ENCODE measurements around the gene OGDH. TPM values are rescaled to one million over a fixed set of nuclear protein-coding genes. Genes with fewer than 3 reads are reported as not detected.
A peak's percentile ranks its signal among the peaks of the same experiment; 100 is the strongest.
"Not testable (repeated sequence)": the region's sequence is repeated elsewhere in the genome, so short reads cannot be mapped to it uniquely, and the experiment has no call there.

OGDH gene
- polyA plus RNA-seq, 1 donor from 2014 or later = 26.6 TPM

GRCh38 chr7:44572771-44573170 is 33.7 kb upstream of the OGDH start:
- Mint-ChIP-seq H3K36me3 (peaks cover 1% of the 10 kb centered on the region), H3K4me3 (peak overlapping the region; percentile 90 to 99 (median 98)), H3K4me1 (peaks cover 10 to 24% (median 18%) of the 10 kb centered on the region in 3 donors), H3K9me3 (no peaks in the 10 kb centered on the region), H3K27me3 (no peaks in the 10 kb centered on the region), H3K27ac (peak overlapping the region; percentile 96 to 99 (median 96))

DNA sequence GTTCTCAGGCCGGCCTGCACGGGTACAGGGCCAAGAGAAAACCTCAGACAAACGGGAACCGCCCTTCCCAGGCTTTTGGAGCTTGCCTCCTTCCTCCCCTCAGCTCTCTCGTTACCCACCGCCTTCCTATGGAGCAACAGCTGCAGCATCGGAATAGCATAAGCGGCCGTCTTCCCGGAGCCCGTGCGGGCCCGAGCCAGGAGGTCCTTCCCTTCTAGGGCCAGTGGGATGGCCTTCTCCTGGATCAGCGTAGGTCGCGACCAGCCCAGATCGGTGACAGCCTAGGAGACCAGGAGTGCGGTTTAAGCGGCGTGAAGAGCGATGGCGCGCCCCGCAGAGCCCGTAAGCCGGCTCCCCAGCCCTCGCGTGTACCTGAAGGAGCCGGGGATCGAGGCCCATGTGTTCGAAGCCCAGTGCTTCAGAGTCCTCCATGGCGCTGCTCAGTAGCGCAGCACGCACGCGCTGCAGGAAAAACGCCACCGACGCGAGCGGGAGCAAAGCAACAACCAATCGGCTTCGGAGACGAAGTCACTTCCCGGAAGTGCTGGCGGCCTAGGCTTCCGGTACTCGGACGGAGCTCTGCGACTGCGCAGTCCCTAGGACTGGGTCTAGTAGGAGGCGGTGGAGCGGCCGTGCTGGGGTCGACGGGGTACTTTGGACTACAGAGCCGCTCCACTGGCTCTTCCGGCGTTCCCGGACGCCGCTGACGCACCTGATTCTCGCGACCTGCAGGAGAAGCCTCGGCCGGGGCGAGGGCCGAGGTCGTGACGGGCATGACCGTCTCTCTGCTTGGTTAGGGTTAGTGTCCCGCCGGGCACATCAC is 32.8 kb upstream of the OGDH start, which contains the start of gene DDX56:
TSS of gene DDX56 (minus strand) at position 445 of the 823 bp plus-strand sequence. CDS start at position 432, 13 bp downstream.
- H3K27me3 Mint-ChIP-seq = no peaks in the 10 kb centered on the region
- H3K4me1 Mint-ChIP-seq = peaks cover 10 to 24% (median 18%) of the 10 kb centered on the region in 3 donors
- H3K36me3 Mint-ChIP-seq = peaks cover 1% of the 10 kb centered on the region
- no peaks in the 10 kb centered on the region for H3K9me3 Mint-ChIP-seq
- peak within 1 kb of the TSS; percentile 96 to 99 (median 96) for H3K27ac Mint-ChIP-seq
- peak within 1 kb of the TSS; percentile 90 to 99 (median 98) for H3K4me3 Mint-ChIP-seq

DNA sequence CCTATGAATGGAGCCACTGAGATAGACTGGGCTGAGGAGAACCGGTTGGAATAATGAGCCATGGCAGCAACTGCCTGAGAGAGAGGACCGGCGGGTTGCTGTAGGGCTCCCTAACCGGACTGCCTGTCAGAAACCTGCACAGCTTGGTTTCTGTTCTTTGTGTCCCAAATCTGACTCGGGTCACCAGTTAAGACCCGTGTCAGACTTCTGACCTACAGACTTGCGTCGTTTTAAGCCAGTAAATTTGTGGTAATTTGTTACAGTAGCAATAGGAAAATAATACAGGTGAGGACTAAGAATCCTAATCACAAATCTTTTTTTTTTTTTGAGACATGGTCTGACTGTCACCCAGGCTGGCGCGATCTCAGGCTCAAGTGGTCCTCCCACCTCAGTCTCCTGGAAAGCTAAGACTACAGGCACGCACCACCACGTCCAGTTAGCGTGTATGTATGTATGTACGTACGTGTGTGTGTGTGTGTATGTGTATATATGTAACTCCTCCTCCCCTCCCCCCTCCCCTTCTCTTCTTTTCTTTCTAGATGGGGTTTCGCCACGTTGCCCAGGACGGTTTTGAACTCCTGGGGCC is 32.0 kb upstream of the OGDH start:
- Mint-ChIP-seq H3K27me3 (no peaks in the 10 kb centered on the region), H3K27ac (peak overlapping the region; percentile 96 to 99 (median 96)), H3K36me3 (peaks cover 1% of the 10 kb centered on the region), H3K4me1 (peaks cover 15 to 24% (median 18%) of the 10 kb centered on the region in 3 donors), H3K4me3 (peak overlapping the region; percentile 90 to 99 (median 98)), H3K9me3 (no peaks in the 10 kb centered on the region)

DNA sequence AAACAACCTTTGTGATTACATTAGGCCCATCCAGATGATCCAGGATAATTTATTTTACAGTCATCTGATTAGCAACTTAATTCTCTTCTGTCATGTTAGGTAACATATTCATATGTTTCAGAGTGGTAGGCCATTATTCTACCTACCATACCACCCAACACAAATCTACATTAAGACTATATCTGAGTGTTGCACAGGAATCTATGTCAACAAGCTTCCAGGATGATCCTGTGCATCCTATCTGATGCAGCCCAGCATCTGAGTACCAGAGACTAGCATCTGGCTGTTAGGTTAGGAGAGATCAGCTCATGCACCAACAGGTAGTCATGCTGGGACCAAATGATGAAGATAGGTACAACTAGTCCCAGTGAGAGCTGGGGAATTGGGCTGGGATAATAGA is 31.4 kb upstream of the OGDH start:
- Mint-ChIP-seq H3K4me3 (peak overlapping the region; percentile 90 to 99 (median 98)), H3K9me3 (no peaks in the 10 kb centered on the region), H3K4me1 (peaks cover 21 to 26% (median 21%) of the 10 kb centered on the region in 3 donors), H3K36me3 (peaks cover 3% of the 10 kb centered on the region), H3K27me3 (no peaks in the 10 kb centered on the region), H3K27ac (peak overlapping the region; percentile 87 to 96 (median 96))

DNA sequence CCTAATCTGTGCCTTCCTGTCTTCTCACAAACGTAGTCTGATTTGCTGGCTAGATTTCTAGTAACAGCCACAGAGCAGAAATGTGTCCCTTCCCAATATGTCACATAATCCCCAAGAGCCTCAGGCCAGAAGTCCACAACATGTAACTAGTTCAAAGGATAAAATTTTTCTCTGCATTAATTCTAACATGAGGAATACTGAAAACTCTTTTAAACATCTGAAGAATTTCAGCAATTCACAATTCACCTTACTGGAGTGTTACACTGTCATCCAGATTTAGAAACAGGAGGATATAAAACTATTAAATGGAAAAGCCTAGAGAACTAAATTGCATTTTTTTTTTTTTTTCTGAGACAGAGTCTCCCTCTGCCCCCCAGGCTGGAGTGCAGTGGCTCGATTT is 30.2 kb upstream of the OGDH start:
- Mint-ChIP-seq H3K4me3 (peak overlapping the region in 3 of 4 donors; percentile 27 to 99 (median 67)), H3K27ac (peak overlapping the region; percentile 45 to 56 (median 48)), H3K9me3 (no peaks in the 10 kb centered on the region), H3K4me1 (peaks cover 27 to 31% (median 29%) of the 10 kb centered on the region in 3 donors), H3K27me3 (no peaks in the 10 kb centered on the region), H3K36me3 (peaks cover 3% of the 10 kb centered on the region)

DNA sequence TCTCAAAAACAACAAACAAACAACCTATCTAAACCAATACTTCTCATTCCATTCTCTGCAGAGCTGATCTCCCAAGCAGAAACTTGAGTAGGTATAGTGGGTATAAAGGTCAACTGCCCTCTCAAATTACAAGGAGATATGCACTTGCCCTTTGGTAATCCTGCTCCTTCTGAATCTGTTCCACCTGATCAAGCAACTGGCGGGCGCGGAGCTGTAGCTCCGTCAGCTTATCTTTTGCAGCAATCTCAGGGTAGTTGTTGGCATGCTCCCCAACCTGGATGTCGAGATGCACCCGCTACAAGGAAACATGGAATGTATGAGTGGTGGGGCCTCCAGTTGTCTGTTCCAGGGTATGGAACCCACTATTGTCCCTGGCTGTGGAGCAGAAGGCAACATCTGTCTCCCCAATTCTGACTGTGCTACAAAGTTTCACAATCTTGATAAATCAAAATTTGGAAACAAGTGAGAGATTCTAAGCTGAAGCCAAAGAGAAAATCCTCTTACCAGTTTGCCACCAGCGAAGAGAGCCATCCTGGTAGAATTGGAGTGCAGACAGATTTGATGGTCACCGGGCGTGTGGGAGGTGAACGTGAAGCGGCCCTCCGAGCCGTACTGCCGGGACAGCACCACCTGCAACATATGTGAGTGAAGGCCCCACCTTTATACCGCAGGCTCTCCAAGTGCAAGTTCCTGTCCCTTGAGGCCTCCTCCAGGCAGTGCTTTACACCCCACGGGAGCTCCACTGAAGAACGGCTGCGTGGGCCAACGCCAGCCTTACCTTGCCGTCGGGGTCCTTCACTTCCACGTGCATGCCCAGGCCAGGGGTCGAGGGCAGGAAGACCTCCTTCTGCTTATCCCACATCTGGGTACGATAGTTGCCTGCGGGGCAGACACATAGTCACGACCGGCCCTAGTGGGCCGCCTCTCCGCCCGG is 25.2 kb upstream of the OGDH start:
- Mint-ChIP-seq H3K9me3 (no peaks in the 10 kb centered on the region), H3K27ac (peak overlapping the region; percentile 94 to 97 (median 95)), H3K27me3 (no peaks in the 10 kb centered on the region), H3K4me3 (peak overlapping the region; percentile 90 to 98 (median 94)), H3K36me3 (peaks cover 2% of the 10 kb centered on the region), H3K4me1 (peaks cover 11 to 24% (median 13%) of the 10 kb centered on the region in 3 donors)

GRCh38 chr7:44581879-44582603 is 24.4 kb upstream of the OGDH start, which contains the start of gene TMED4:
Gene TMED4 (minus strand): TSS chr7:44582231. CDS start chr7:44582206, 25 bp downstream.
- H3K27ac Mint-ChIP-seq = peak within 1 kb of the TSS; percentile 94 to 97 (median 95)
- peaks cover 11 to 24% (median 12%) of the 10 kb centered on the region in 3 donors for H3K4me1 Mint-ChIP-seq
- peak within 1 kb of the TSS; percentile 90 to 98 (median 94) for H3K4me3 Mint-ChIP-seq
- peaks cover 2% of the 10 kb centered on the region for H3K36me3 Mint-ChIP-seq
- no peaks in the 10 kb centered on the region for H3K27me3 Mint-ChIP-seq
- no peaks in the 10 kb centered on the region for H3K9me3 Mint-ChIP-seq

- no peaks in the 10 kb centered on the region for H3K27me3 Mint-ChIP-seq
- H3K36me3 Mint-ChIP-seq = peaks cover 2% of the 10 kb centered on the region
- H3K9me3 Mint-ChIP-seq = no peaks in the 10 kb centered on the region
- H3K4me3 Mint-ChIP-seq = peak overlapping the region; percentile 90 to 98 (median 94)
- H3K4me1 Mint-ChIP-seq = peaks cover 11 to 30% (median 17%) of the 10 kb centered on the region in 3 donors
- H3K27ac Mint-ChIP-seq = peak overlapping the region; percentile 94 to 97 (median 95)
Observed at GRCh38 chr7:44583146-44583865, 23.1 kb upstream of the OGDH start.

DNA sequence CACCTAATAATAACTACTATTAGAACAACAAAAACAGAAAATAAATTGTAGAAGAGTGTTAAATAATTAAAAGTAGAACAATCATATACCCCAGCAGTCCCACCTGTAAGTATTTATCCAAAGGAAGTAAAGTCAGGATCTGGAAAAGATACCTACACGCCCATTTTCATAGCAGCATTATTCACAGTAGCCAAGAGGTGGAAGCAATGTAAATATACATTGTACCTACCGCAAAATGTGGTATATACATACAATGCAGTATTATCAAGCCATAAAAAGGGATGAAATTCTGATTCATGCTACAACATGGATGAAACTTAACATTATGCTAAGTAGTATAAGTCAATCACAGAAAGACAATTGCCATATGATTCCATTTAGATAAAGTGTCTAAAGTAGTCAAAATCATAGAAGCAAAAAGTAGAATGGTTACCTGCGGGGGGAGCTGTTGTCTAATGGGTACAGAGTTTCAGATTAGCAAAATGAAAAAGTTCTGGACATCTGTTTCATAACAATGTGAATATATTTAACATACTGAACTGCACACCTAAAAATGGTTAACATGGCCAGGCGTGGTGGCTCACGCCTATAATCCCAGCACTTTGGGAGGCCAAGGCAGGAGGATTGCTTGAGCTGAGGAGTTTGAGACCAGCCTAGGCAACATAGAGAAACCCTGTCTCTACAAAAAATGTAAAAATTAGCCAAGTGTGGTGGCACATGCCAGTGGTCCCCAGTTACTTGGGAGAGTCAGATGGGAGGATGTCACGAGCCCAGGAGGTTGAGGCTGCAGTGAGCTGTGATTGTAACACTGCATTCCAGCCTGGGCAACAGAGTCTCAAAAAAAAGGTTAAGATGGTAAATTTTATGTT is 18.4 kb upstream of the OGDH start:
- Mint-ChIP-seq H3K4me1 (peaks cover 0 to 6% (median 6%) of the 10 kb centered on the region in 3 donors), H3K9me3 (no peaks in the 10 kb centered on the region), H3K27ac (peak overlapping the region in 2 of 3 donors; percentile 2 to 14), H3K27me3 (peaks cover under 1% of the 10 kb centered on the region), H3K4me3 (peak overlapping the region in 1 of 4 donors; percentile 6), H3K36me3 (no peaks in the 10 kb centered on the region)

DNA sequence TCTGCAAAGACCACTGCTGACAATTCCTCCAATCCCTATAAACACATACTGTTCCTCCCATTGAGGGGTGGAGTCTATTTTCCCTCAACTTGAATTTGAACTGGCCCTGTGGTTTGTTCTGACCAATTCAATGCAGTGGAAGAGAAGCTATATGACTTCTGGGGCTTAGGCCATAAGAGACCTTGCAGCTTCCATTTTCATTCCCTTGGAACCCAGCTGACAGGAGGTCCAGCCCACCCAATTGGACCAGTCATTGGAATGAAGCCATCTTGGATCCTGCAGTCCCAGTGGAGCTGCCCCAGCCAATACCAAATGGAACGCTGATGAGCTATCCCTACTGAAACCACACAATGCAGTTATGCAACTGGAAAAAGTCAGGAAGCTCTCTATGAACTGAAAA is 15.5 kb upstream of the OGDH start:
- Mint-ChIP-seq H3K4me3 (no peak overlapping the region), H3K9me3 (no peaks in the 10 kb centered on the region), H3K4me1 (peaks cover 0 to 6% (median 6%) of the 10 kb centered on the region in 3 donors), H3K27me3 (peaks cover 3% of the 10 kb centered on the region), H3K27ac (no peak overlapping the region), H3K36me3 (no peaks in the 10 kb centered on the region)

DNA sequence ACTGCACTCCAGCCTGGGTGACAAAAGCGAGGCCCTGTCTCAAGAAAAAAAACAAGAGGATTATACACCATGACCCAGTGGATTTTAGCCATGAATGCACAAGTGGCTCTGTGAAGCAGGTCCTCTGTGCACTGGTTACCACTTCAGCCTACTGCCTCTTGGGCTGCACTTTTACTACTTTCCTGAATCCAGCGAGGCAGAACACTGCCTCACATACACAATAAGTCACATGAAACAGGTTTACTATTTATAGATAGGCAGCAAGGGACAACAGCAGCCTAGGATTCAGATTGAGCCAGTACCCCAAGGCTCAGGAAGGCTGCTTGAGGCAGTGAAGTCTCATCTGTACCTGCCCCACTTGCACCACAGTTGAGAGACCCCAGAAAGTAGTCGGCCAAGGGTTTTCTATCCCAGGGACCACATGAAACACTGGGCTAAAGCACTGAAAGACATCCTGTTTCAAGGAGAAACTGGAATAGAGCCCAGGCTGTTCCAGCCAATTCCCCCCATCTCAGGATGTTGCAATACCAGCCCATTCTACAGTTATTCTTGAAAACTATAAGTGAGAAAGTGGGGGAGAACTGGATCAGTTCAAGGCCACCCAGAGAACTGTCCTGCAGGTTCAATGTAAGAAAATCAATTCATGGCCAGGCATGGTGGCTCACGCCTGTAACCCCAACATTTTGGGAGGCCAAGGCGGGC is 10.3 kb upstream of the OGDH start:
- Mint-ChIP-seq H3K4me1 (peaks cover 0 to under 1% (median 0%) of the 10 kb centered on the region in 3 donors), H3K27ac (no peak overlapping the region), H3K4me3 (no peak overlapping the region), H3K27me3 (peaks cover 9% of the 10 kb centered on the region), H3K9me3 (no peaks in the 10 kb centered on the region), H3K36me3 (peaks cover 3% of the 10 kb centered on the region)

DNA sequence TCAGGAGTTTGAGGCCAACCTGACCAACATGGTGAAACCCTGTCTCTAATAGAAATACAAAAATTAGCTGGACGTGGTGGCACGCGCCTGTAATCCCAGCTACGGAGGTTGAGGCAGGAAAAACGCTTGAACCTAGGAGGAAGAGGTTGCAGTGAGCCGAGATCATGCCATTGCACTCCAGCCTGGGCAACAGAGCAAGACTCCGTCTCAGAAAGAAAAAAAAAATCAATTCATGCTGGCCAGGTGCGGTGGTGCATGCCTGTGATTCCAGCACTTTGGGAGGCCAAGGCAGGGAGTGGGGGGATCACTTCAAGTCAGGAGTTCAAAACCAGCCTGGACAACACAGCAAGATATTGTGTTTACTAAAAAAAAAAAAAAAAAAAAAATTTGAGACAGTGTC is 9.2 kb upstream of the OGDH start:
- not testable (repeated sequence) for H3K27ac Mint-ChIP-seq, H3K4me3 Mint-ChIP-seq, H3K9me3 Mint-ChIP-seq, H3K4me1 Mint-ChIP-seq, H3K36me3 Mint-ChIP-seq
- H3K27me3 Mint-ChIP-seq = peaks cover 13% of the 10 kb centered on the region
